Natural killer cell (primary cell): ENCODE results near the gene STK32B. TPM values are rescaled to one million over a fixed set of nuclear protein-coding genes. Genes with fewer than 3 reads are reported as not detected.

ENCODE experiments used
- ATAC-seq, 3 donors: fragments of 150-1000 bp in 2 of 3; fragments of 200-7000 bp in 1 of 3; cut with Tn5 transposase; 1 replicate in 1 of 3; 2 replicates in 2 of 3; pipeline ENCODE4 v1.10.0; 2021; ENCODE audit warnings: mild to moderate bottlenecking in 2 of 3, moderate library complexity in 2 of 3
- DNase-seq, 2 donors: peaks; one replicate each; pipeline versions ENCODE4 v3.0.0 to v3.0.0-alpha.2; 2013 to 2021; ENCODE audit warnings: mixed read lengths in 1 of 2
- H3K27ac ChIP-seq: one replicate; pipeline ENCODE4 v1.5.1; 2013; ENCODE audit warnings: mild to moderate bottlenecking, low read length
- H3K27me3 ChIP-seq: one replicate; pipeline ENCODE4 v1.6.1; 2013; ENCODE audit warnings: low read length; ENCODE audit not compliant: control insufficient read depth, insufficient read depth
- H3K36me3 ChIP-seq: one replicate; pipeline ENCODE4 v1.6.1; 2013; ENCODE audit warnings: low read length; ENCODE audit not compliant: control insufficient read depth, insufficient read depth
- H3K4me1 ChIP-seq: one replicate; pipeline ENCODE4 v1.6.1; 2013; ENCODE audit warnings: low read length; ENCODE audit not compliant: control insufficient read depth, insufficient read depth
- H3K4me3 ChIP-seq: one replicate; pipeline ENCODE4 v1.5.1; 2013; ENCODE audit warnings: low read length
- H3K9me3 ChIP-seq: one replicate; pipeline ENCODE4 v1.6.1; 2013; ENCODE audit warnings: low read length; ENCODE audit not compliant: control insufficient read depth, insufficient read depth
- H3K27ac Mint-ChIP-seq, 2 donors: one replicate each; pipeline ENCODE4 v1.8.0; 2022; ENCODE audit warnings: mild to moderate bottlenecking in 2 of 2, mixed read lengths in 2 of 2, moderate library complexity in 1 of 2
- H3K27me3 Mint-ChIP-seq, 2 donors: one replicate each; pipeline ENCODE4 v1.8.0; 2022; ENCODE audit warnings: low read depth in 2 of 2, mixed read lengths in 2 of 2
- H3K36me3 Mint-ChIP-seq: one replicate; pipeline ENCODE4 v1.8.0; 2022; ENCODE audit warnings: mixed read lengths
- H3K4me1 Mint-ChIP-seq, 2 donors: one replicate each; pipeline ENCODE4 v1.8.0; 2022; ENCODE audit warnings: mixed read lengths in 2 of 2
- H3K4me3 Mint-ChIP-seq: one replicate; pipeline ENCODE4 v1.8.0; 2022; ENCODE audit warnings: mild to moderate bottlenecking, moderate library complexity, mixed read lengths
- H3K9me3 Mint-ChIP-seq, 2 donors: one replicate each; pipeline ENCODE4 v1.8.0; 2022; ENCODE audit warnings: mixed read lengths in 2 of 2
- WGBS: methylation state at CpG from one replicate; pipeline ENCODE4 v1.1.7; 2013; ENCODE audit warnings: missing lambda C conversion rate; ENCODE audit not compliant: insufficient coverage; 5-methylcytosine and 5-hydroxymethylcytosine counted together
- intact Hi-C: fragments of 100-400 bp; cut with micrococcal nuclease; formaldehyde crosslinking; loops from one replicate; pipeline ENCODE4 v1.14.2; 2022
- total RNA-seq, 4 donors: library from RNA; stranded (reverse); fragments of 120-200 nt in 1 of 4; gene quantifications; one replicate each; pipeline versions ENCODE4 v1.2.3 to v1.2.4, GENCODE V29; 2013 to 2022
- TF ChIP-seq, protein P1 (sequence below): fragments of 200-600 bp; IDR thresholded peaks from one replicate; pipeline ENCODE4 v1.8.0; 2022; ENCODE audit warnings: antibody characterized with exemption

Gene STK32B
- total RNA-seq, 3 donors from 2014 or later (not counting 1 experiment from before 2014, with no cell fraction given), result 0.32 to 0.33 TPM; not detected in 1

DNA sequence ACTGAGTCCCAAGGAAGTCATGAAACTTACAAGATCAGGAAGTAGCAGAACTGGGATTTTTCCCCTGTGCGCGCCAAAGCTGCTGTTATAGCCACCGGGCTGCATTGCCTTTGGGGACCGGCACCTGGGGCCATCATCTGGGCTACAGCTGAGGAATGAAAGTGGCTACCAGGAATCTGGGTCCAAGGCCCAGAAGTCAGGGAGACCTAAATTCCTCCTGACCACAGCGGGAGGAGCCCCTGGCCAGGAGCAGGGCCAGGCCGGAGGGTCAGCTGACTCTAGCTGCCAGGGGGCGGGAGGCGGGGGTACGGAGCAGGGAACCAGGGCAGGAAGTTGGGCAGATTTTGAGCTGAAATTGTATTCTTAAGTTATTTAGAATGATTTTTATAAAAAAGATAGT is 414.7 kb downstream of the STK32B start:
- Histone ChIP-seq H3K27me3 (no peaks in the 10 kb centered on the region), H3K36me3 (no peaks in the 10 kb centered on the region), H3K4me3 (no peak overlapping the region), H3K4me1 (no peaks in the 10 kb centered on the region), H3K9me3 (no peaks in the 10 kb centered on the region), H3K27ac (no peak overlapping the region)
- no peaks in the 10 kb centered on the region for H3K27me3 Mint-ChIP-seq
- ATAC-seq (no peak), DNase-seq (no peak)
- WGBS, result 79% methylated on average over 9 of the region's 9 CpGs
- H3K27ac Mint-ChIP-seq, result no peak overlapping the region
- H3K4me1 Mint-ChIP-seq, result no peaks in the 10 kb centered on the region
- TF ChIP-seq, protein P1, sequence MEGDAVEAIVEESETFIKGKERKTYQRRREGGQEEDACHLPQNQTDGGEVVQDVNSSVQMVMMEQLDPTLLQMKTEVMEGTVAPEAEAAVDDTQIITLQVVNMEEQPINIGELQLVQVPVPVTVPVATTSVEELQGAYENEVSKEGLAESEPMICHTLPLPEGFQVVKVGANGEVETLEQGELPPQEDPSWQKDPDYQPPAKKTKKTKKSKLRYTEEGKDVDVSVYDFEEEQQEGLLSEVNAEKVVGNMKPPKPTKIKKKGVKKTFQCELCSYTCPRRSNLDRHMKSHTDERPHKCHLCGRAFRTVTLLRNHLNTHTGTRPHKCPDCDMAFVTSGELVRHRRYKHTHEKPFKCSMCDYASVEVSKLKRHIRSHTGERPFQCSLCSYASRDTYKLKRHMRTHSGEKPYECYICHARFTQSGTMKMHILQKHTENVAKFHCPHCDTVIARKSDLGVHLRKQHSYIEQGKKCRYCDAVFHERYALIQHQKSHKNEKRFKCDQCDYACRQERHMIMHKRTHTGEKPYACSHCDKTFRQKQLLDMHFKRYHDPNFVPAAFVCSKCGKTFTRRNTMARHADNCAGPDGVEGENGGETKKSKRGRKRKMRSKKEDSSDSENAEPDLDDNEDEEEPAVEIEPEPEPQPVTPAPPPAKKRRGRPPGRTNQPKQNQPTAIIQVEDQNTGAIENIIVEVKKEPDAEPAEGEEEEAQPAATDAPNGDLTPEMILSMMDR, result no peak
- intact Hi-C loops, result no loop called here
- no peak overlapping the region for H3K4me3 Mint-ChIP-seq
- H3K9me3 Mint-ChIP-seq, result no peaks in the 10 kb centered on the region
- no peaks in the 10 kb centered on the region for H3K36me3 Mint-ChIP-seq

DNA sequence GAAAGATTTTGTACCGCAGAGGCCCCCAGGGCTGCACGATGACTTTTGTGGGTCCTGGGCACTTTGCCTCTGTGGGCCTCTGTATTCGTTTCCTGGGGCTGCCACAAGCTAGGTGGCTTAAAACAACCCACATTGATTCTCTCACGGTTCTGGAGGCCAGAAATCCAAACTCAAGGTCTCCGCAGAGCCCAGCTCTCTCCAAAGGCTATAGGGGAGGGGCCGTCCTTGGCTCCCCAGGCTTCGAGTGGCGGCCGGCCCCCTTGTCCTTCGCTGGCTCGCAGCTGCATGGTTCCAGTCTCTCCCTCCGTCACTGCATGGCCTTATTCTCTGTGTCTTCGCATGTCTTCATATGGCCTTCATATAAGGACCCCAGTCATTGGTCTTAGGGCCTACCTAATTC is 415.8 kb downstream of the STK32B start:
- no peaks in the 10 kb centered on the region for H3K4me1 Mint-ChIP-seq
- no peaks in the 10 kb centered on the region for H3K27me3 ChIP-seq

DNA sequence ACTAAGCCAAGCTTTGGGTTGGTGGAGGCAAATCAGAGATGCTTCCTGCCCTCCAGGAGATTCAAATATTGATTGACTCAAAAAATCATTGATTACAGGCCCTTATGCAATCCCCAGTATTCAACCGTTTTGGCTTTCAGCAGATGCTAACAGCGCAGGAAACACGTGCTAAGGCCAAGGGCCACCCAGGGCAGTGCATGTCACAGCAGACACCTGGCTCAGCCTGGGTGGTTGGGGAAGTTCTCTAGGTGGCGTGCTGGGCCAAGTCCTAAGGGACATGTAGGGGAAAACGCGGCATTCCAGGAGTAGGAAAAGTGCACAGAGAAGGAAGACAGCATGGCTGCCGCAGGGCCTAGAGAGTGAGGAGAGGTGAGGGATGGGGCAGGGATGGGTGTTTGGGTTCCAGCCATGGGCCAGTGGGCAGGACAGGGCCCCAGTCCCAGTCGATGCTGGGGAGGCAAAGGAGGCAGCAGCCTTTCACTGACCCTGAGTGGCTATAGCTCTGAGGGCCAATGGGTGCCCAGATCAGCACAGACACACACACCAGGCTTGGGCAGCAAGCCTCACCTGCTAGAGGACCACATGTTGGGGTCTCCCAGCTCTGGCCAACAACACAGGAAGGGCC is 418.0 kb downstream of the STK32B start:
- H3K9me3 Mint-ChIP-seq, result no peaks in the 10 kb centered on the region
- H3K27ac Mint-ChIP-seq, result no peak overlapping the region
- intact Hi-C loops, result no loop called here
- Histone ChIP-seq H3K9me3 (no peaks in the 10 kb centered on the region), H3K4me1 (no peaks in the 10 kb centered on the region), H3K27me3 (no peaks in the 10 kb centered on the region), H3K36me3 (no peaks in the 10 kb centered on the region), H3K27ac (no peak overlapping the region), H3K4me3 (no peak overlapping the region)
- H3K4me1 Mint-ChIP-seq, result no peaks in the 10 kb centered on the region
- WGBS, result 93% methylated on average over 8 of the region's 8 CpGs
- TF ChIP-seq, protein P1, result no peak
- H3K4me3 Mint-ChIP-seq, result no peak overlapping the region
- DNase-seq (no peak), ATAC-seq (no peak)
- H3K27me3 Mint-ChIP-seq, result no peaks in the 10 kb centered on the region
- H3K36me3 Mint-ChIP-seq, result no peaks in the 10 kb centered on the region

More for the DNA sequence above, 415.8 kb downstream of the STK32B start:
- Mint-ChIP-seq H3K9me3 (no peaks in the 10 kb centered on the region), H3K27me3 (no peaks in the 10 kb centered on the region), H3K4me3 (no peak overlapping the region), H3K36me3 (no peaks in the 10 kb centered on the region), H3K27ac (no peak overlapping the region)
- Histone ChIP-seq H3K36me3 (no peaks in the 10 kb centered on the region), H3K9me3 (no peaks in the 10 kb centered on the region), H3K4me1 (no peaks in the 10 kb centered on the region), H3K27ac (no peak overlapping the region), H3K4me3 (no peak overlapping the region)
- no peak for DNase-seq
- 93% methylated on average over 13 of the region's 13 CpGs for WGBS
- ATAC-seq, result no peak
- intact Hi-C loops, result no loop called here
- TF ChIP-seq, protein P1, result no peak

DNA sequence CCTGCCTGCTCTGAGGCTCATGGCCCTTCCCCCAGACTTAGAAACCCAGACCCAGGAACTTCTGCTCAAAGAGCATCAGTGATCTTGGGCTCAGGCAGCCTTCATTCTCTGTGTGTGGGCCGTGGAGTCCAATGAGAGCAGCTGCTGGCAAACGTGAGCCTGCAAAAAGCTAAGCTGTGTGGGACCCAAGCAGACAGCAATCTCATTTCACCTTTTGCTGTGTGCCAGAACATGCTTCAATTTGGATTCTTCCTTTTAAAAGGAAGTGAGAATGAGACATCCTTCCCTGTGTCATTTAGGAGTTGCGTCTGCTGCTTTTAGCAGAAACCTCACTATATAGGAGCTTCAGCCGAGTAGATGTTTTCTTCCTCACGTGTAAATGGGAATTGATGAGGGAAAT is 418.6 kb downstream of the STK32B start:
- no peak for DNase-seq
- no peak for ATAC-seq
- H3K27me3 Mint-ChIP-seq, result no peaks in the 10 kb centered on the region
- Histone ChIP-seq H3K36me3 (no peaks in the 10 kb centered on the region), H3K27me3 (no peaks in the 10 kb centered on the region), H3K9me3 (no peaks in the 10 kb centered on the region), H3K4me3 (no peak overlapping the region), H3K27ac (no peak overlapping the region), H3K4me1 (no peaks in the 10 kb centered on the region)
- TF ChIP-seq, protein P1, result no peak
- no peaks in the 10 kb centered on the region for H3K4me1 Mint-ChIP-seq
- no peaks in the 10 kb centered on the region for H3K36me3 Mint-ChIP-seq
- H3K4me3 Mint-ChIP-seq, result no peak overlapping the region
- 83% methylated on average over 5 of the region's 5 CpGs for WGBS
- no peaks in the 10 kb centered on the region for H3K9me3 Mint-ChIP-seq
- H3K27ac Mint-ChIP-seq, result no peak overlapping the region
- intact Hi-C loops, result no loop called here
